MM.1S (cell line): ENCODE results near the gene AGK.

ENCODE experiments used
- DNase-seq: peaks from one replicate; pipeline ENCODE4 v3.0.0-alpha.2; 2015
- H2AFZ ChIP-seq: fragments of 300-600 bp; sonication (generic); 2 replicates; pipeline ENCODE4 v1.6.0; 2016; ENCODE audit warnings: antibody characterized with exemption, low read length
- H3F3A ChIP-seq: fragments of 300-600 bp; sonication (generic); 2 replicates; pipeline ENCODE4 v1.6.1; 2016; ENCODE audit warnings: mild to moderate bottlenecking, antibody characterized with exemption, low read length, moderate library complexity, mixed read lengths; ENCODE audit not compliant: insufficient read depth
- H3K27ac ChIP-seq: fragments of 300-600 bp; sonication (generic); 2 replicates; pipeline ENCODE4 v1.5.1; 2016; ENCODE audit warnings: mild to moderate bottlenecking, low read length
- H3K27me3 ChIP-seq: fragments of 300-600 bp; sonication (generic); replicated peaks from 2 replicates; pipeline ENCODE4 v1.6.0; 2016; ENCODE audit warnings: low read length; ENCODE audit not compliant: insufficient read depth
- H3K36me3 ChIP-seq: fragments of 300-600 bp; sonication (generic); replicated peaks from 2 replicates; pipeline ENCODE4 v1.6.1; 2016; ENCODE audit warnings: mild to moderate bottlenecking, low read length, mixed read lengths; ENCODE audit not compliant: insufficient read depth
- H3K4me1 ChIP-seq: fragments of 300-600 bp; sonication (generic); 2 replicates; pipeline ENCODE4 v1.6.1; 2016; ENCODE audit warnings: low read length, mixed read lengths
- H3K4me2 ChIP-seq: fragments of 300-600 bp; sonication (generic); 2 replicates; pipeline ENCODE4 v1.6.0; 2016; ENCODE audit warnings: low read depth, low read length
- H3K4me3 ChIP-seq: fragments of 300-600 bp; sonication (generic); 2 replicates; pipeline ENCODE4 v1.5.1; 2016; ENCODE audit warnings: low read length, mixed read lengths
- H3K79me2 ChIP-seq: fragments of 300-600 bp; sonication (generic); 2 replicates; pipeline ENCODE4 v1.6.1; 2016; ENCODE audit warnings: mixed run types, low read length, mixed read lengths
- H3K9ac ChIP-seq: fragments of 300-600 bp; sonication (generic); 2 replicates; pipeline ENCODE4 v1.6.1; 2016; ENCODE audit warnings: low read length, mixed read lengths
- H3K9me2 ChIP-seq: fragments of 300-600 bp; sonication (generic); replicated peaks from 2 replicates; pipeline ENCODE4 v1.6.1; 2016; ENCODE audit warnings: mild to moderate bottlenecking, low read length, mixed read lengths; ENCODE audit not compliant: insufficient read depth
- H3K9me3 ChIP-seq: fragments of 300-600 bp; sonication (generic); replicated peaks from 2 replicates; pipeline ENCODE4 v1.6.1; 2016; ENCODE audit warnings: mild to moderate bottlenecking, low read length, mixed read lengths; ENCODE audit not compliant: insufficient read depth
- H4K20me1 ChIP-seq: fragments of 300-600 bp; sonication (generic); 2 replicates; pipeline ENCODE4 v1.6.1; 2016; ENCODE audit warnings: mild to moderate bottlenecking, low read length, moderate library complexity, mixed read lengths; ENCODE audit not compliant: insufficient read depth
- EZH2 ChIP-seq: fragments of 300-600 bp; sonication (generic); optimal IDR thresholded peaks from 2 replicates; pipeline ENCODE3; 2017; ENCODE audit warnings: low read depth, mild to moderate bottlenecking, antibody characterized with exemption, low read length, mixed read lengths
- EZH2phosphoT487 ChIP-seq: fragments of 300-600 bp; sonication (generic); IDR thresholded peaks from 2 replicates; pipeline ENCODE4 v1.6.1; 2018; ENCODE audit warnings: antibody characterized with exemption, low read length
- TF ChIP-seq, protein P1 (sequence below): fragments of 300-600 bp; sonication (generic); IDR thresholded peaks from 2 replicates; pipeline ENCODE4 v1.5.1; 2016; ENCODE audit warnings: antibody characterized with exemption, low read length, mixed read lengths

The AGK gene

GRCh38 chr7:141691961-141692360, 140.8 kb downstream of the AGK start:
- no peaks in the 10 kb centered on the region for H3K9me2 ChIP-seq
- H4K20me1 ChIP-seq: no peaks in the 10 kb centered on the region
- no peak overlapping the region for H3K4me3 ChIP-seq
- TF ChIP-seq EZH2phosphoT487 (no peak), EZH2 (no peak)
- TF ChIP-seq, protein P1, sequence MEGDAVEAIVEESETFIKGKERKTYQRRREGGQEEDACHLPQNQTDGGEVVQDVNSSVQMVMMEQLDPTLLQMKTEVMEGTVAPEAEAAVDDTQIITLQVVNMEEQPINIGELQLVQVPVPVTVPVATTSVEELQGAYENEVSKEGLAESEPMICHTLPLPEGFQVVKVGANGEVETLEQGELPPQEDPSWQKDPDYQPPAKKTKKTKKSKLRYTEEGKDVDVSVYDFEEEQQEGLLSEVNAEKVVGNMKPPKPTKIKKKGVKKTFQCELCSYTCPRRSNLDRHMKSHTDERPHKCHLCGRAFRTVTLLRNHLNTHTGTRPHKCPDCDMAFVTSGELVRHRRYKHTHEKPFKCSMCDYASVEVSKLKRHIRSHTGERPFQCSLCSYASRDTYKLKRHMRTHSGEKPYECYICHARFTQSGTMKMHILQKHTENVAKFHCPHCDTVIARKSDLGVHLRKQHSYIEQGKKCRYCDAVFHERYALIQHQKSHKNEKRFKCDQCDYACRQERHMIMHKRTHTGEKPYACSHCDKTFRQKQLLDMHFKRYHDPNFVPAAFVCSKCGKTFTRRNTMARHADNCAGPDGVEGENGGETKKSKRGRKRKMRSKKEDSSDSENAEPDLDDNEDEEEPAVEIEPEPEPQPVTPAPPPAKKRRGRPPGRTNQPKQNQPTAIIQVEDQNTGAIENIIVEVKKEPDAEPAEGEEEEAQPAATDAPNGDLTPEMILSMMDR: no peak
- H3K9ac ChIP-seq: no peak overlapping the region
- H3F3A ChIP-seq: no peaks in the 10 kb centered on the region
- no peak overlapping the region for H2AFZ ChIP-seq
- no peak for DNase-seq
- H3K27me3 ChIP-seq: no peaks in the 10 kb centered on the region
- no peak overlapping the region for H3K27ac ChIP-seq
- H3K4me1 ChIP-seq: no peaks in the 10 kb centered on the region
- H3K4me2 ChIP-seq: no peak overlapping the region
- H3K9me3 ChIP-seq: no peaks in the 10 kb centered on the region
- H3K36me3 ChIP-seq: no peaks in the 10 kb centered on the region
- H3K79me2 ChIP-seq: no peaks in the 10 kb centered on the region

- no peaks in the 10 kb centered on the region for H3K4me1 ChIP-seq
- no peak for TF ChIP-seq EZH2
- TF ChIP-seq EZH2phosphoT487: no peak
- TF ChIP-seq, protein P1: no peak
- DNase-seq: no peak
These were observed 141.9 kb downstream of the AGK start for GRCh38 chr7:141693082-141693481.

DNA sequence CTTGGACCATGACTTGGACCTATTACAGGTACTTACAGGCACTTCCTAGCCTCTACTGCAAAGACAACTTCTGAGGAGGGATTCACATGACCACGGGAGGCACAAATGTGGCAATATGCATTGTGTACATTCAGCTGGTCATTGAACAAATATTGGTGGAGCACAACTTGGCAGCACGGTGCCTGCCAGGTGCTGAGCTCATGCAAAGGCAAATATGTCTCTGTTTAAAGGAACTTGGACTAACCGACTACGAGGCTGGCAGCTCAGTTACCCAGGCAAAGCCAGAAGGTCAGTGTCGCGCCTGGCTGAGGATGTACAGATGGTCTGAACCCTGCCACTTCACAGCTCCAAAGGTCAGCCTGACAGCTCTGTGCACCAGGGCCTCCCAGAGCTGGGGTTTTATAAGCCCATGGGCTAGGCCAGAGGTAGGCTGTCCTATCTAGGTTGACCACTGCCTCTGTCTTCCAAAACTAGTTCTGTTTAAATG, 144.6 kb downstream of the AGK start:
- Histone ChIP-seq H3K36me3 (no peaks in the 10 kb centered on the region), H3K9me2 (no peaks in the 10 kb centered on the region), H3K9ac (no peak overlapping the region), H3K4me1 (0 out of 2 replicates have a peak, but pooled peaks cover 3% of the 10 kb centered on the region), H3K79me2 (0 out of 2 replicates have a peak, but pooled peaks cover 7% of the 10 kb centered on the region), H3K4me3 (no peak overlapping the region), H3K4me2 (no peak overlapping the region), H3K27me3 (no peaks in the 10 kb centered on the region), H3K27ac (no peak overlapping the region), H3K9me3 (no peaks in the 10 kb centered on the region), H4K20me1 (no peaks in the 10 kb centered on the region), H3F3A (peaks cover 3% of the 10 kb centered on the region; the same call in 1 of the 2 replicates), H2AFZ (no peak overlapping the region)
- DNase-seq: no peak
- no peak for TF ChIP-seq EZH2
- TF ChIP-seq, protein P1: no peak

More at GRCh38 chr7:141693082-141693481, 141.9 kb downstream of the AGK start:
- Histone ChIP-seq H2AFZ (no peak overlapping the region), H3K9me3 (no peaks in the 10 kb centered on the region), H3K4me3 (no peak overlapping the region), H3K9me2 (no peaks in the 10 kb centered on the region), H3K27ac (no peak overlapping the region), H3K79me2 (no peaks in the 10 kb centered on the region), H3K27me3 (no peaks in the 10 kb centered on the region), H3K9ac (no peak overlapping the region), H4K20me1 (no peaks in the 10 kb centered on the region), H3K4me2 (no peak overlapping the region), H3F3A (no peaks in the 10 kb centered on the region), H3K36me3 (no peaks in the 10 kb centered on the region)
